Natural killer cell (primary cell): ENCODE data around the gene RNFT1. TPM values are rescaled to one million over a fixed set of nuclear protein-coding genes. Genes with fewer than 3 reads are reported as not detected.
"Not testable (repeated sequence)": the region's sequence is repeated elsewhere in the genome, so short reads cannot be mapped to it uniquely, and the experiment has no call there.

ENCODE experiments used
- ATAC-seq, 3 donors: fragments of 150-1000 bp in 2 of 3; fragments of 200-7000 bp in 1 of 3; cut with Tn5 transposase; 1 replicate in 1 of 3; 2 replicates in 2 of 3; pipeline ENCODE4 v1.10.0; 2021; ENCODE audit warnings: mild to moderate bottlenecking in 2 of 3, moderate library complexity in 2 of 3
- DNase-seq, 2 donors: peaks; one replicate each; pipeline versions ENCODE4 v3.0.0 to v3.0.0-alpha.2; 2013 to 2021; ENCODE audit warnings: mixed read lengths in 1 of 2
- H3K27ac ChIP-seq: one replicate; pipeline ENCODE4 v1.5.1; 2013; ENCODE audit warnings: mild to moderate bottlenecking, low read length
- H3K27me3 ChIP-seq: one replicate; pipeline ENCODE4 v1.6.1; 2013; ENCODE audit warnings: low read length; ENCODE audit not compliant: control insufficient read depth, insufficient read depth
- H3K36me3 ChIP-seq: one replicate; pipeline ENCODE4 v1.6.1; 2013; ENCODE audit warnings: low read length; ENCODE audit not compliant: control insufficient read depth, insufficient read depth
- H3K4me1 ChIP-seq: one replicate; pipeline ENCODE4 v1.6.1; 2013; ENCODE audit warnings: low read length; ENCODE audit not compliant: control insufficient read depth, insufficient read depth
- H3K4me3 ChIP-seq: one replicate; pipeline ENCODE4 v1.5.1; 2013; ENCODE audit warnings: low read length
- H3K9me3 ChIP-seq: one replicate; pipeline ENCODE4 v1.6.1; 2013; ENCODE audit warnings: low read length; ENCODE audit not compliant: control insufficient read depth, insufficient read depth
- H3K27ac Mint-ChIP-seq, 2 donors: one replicate each; pipeline ENCODE4 v1.8.0; 2022; ENCODE audit warnings: mild to moderate bottlenecking in 2 of 2, mixed read lengths in 2 of 2, moderate library complexity in 1 of 2
- H3K27me3 Mint-ChIP-seq, 2 donors: one replicate each; pipeline ENCODE4 v1.8.0; 2022; ENCODE audit warnings: low read depth in 2 of 2, mixed read lengths in 2 of 2
- H3K36me3 Mint-ChIP-seq: one replicate; pipeline ENCODE4 v1.8.0; 2022; ENCODE audit warnings: mixed read lengths
- H3K4me1 Mint-ChIP-seq, 2 donors: one replicate each; pipeline ENCODE4 v1.8.0; 2022; ENCODE audit warnings: mixed read lengths in 2 of 2
- H3K4me3 Mint-ChIP-seq: one replicate; pipeline ENCODE4 v1.8.0; 2022; ENCODE audit warnings: mild to moderate bottlenecking, moderate library complexity, mixed read lengths
- H3K9me3 Mint-ChIP-seq, 2 donors: one replicate each; pipeline ENCODE4 v1.8.0; 2022; ENCODE audit warnings: mixed read lengths in 2 of 2
- CTCF ChIP-seq: fragments of 200-600 bp; IDR thresholded peaks from one replicate; pipeline ENCODE4 v1.8.0; 2022; ENCODE audit warnings: antibody characterized with exemption
- WGBS: methylation state at CpG from one replicate; pipeline ENCODE4 v1.1.7; 2013; ENCODE audit warnings: missing lambda C conversion rate; ENCODE audit not compliant: insufficient coverage; 5-methylcytosine and 5-hydroxymethylcytosine counted together
- intact Hi-C: fragments of 100-400 bp; cut with micrococcal nuclease; formaldehyde crosslinking; loops from one replicate; pipeline ENCODE4 v1.14.2; 2022
- total RNA-seq, 4 donors: library from RNA; stranded (reverse); fragments of 120-200 nt in 1 of 4; gene quantifications; one replicate each; pipeline versions ENCODE4 v1.2.3 to v1.2.4, GENCODE V29; 2013 to 2022

Gene RNFT1
- total RNA-seq, 3 donors from 2014 or later (not counting 1 experiment from before 2014, with no cell fraction given) = 37.5 to 54.5 (median 39.3) TPM

- Mint-ChIP-seq H3K9me3 (no peaks in the 10 kb centered on the region), H3K4me1 (peaks cover 27 to 29% of the 10 kb centered on the region in 2 donors), H3K27ac (peak overlapping the region; percentile 94 to 98), H3K4me3 (peak overlapping the region; percentile 96), H3K36me3 (no peaks in the 10 kb centered on the region), H3K27me3 (no peaks in the 10 kb centered on the region)
- 0% methylated on average over 20 of the region's 21 CpGs for WGBS
- DNase-seq (peak; percentile 56 to 73), ATAC-seq (peak; percentile 64 to 74 (median 70))
- peaks cover 18% of the 10 kb centered on the region for H3K4me1 ChIP-seq
- intact Hi-C loops = loop anchor here (1.0 kb wide), 1 partner anchor 71 kb away; the partner anchor contains the start of gene RPS6KB1
- peaks cover 8% of the 10 kb centered on the region for H3K36me3 ChIP-seq
- H3K27ac ChIP-seq = peak overlapping the region; percentile 91
- no peaks in the 10 kb centered on the region for H3K27me3 ChIP-seq
- no peaks in the 10 kb centered on the region for H3K9me3 ChIP-seq
- H3K4me3 ChIP-seq = peak overlapping the region; percentile 84
- no peak for TF ChIP-seq CTCF
Observed at GRCh38 chr17:59963738-59964481, 630 bp downstream of the RNFT1 start.

GRCh38 chr17:59962739-59963318, 1.7 kb downstream of the RNFT1 start:
- H3K27ac Mint-ChIP-seq = peak overlapping the region in 1 of 2 donors; percentile 98
- H3K4me1 Mint-ChIP-seq = peaks cover 30 to 32% of the 10 kb centered on the region in 2 donors

GRCh38 chr17:59959574-59959973, 5.0 kb downstream of the RNFT1 start:
- Histone ChIP-seq H3K4me1 (peaks cover 11% of the 10 kb centered on the region), H3K36me3 (peaks cover 41% of the 10 kb centered on the region)
- H3K27me3 Mint-ChIP-seq, H3K27me3 ChIP-seq, H3K36me3 Mint-ChIP-seq, H3K9me3 ChIP-seq, H3K27ac ChIP-seq, intact Hi-C loops, DNase-seq, H3K4me3 Mint-ChIP-seq, H3K9me3 Mint-ChIP-seq, H3K4me3 ChIP-seq, ATAC-seq: not testable (repeated sequence)
- 98% methylated on average over 7 of the region's 8 CpGs for WGBS
- H3K27ac Mint-ChIP-seq = peak overlapping the region; percentile 4 to 23
- H3K4me1 Mint-ChIP-seq = peaks cover 25 to 26% of the 10 kb centered on the region in 2 donors

More at GRCh38 chr17:59962739-59963318, 1.7 kb downstream of the RNFT1 start:
- Mint-ChIP-seq H3K36me3 (no peaks in the 10 kb centered on the region), H3K4me3 (peak overlapping the region; percentile 96), H3K9me3 (no peaks in the 10 kb centered on the region), H3K27me3 (no peaks in the 10 kb centered on the region)
- no peak for TF ChIP-seq CTCF
- Histone ChIP-seq H3K27ac (no peak overlapping the region), H3K4me1 (peaks cover 18% of the 10 kb centered on the region), H3K9me3 (no peaks in the 10 kb centered on the region), H3K27me3 (no peaks in the 10 kb centered on the region), H3K4me3 (no peak overlapping the region), H3K36me3 (peaks cover 14% of the 10 kb centered on the region)
- DNase-seq = no peak
- no peak for ATAC-seq
- intact Hi-C loops = no loop called here
- WGBS = 95% methylated on average over 6 of the region's 6 CpGs

GRCh38 chr17:59954856-59955255, 9.7 kb downstream of the RNFT1 start:
- Mint-ChIP-seq H3K27me3 (no peaks in the 10 kb centered on the region), H3K9me3 (no peaks in the 10 kb centered on the region), H3K4me3 (no peak overlapping the region), H3K36me3 (peaks cover 9% of the 10 kb centered on the region), H3K27ac (no peak overlapping the region), H3K4me1 (peaks cover 13 to 20% of the 10 kb centered on the region in 2 donors)
- DNase-seq (no peak), ATAC-seq (no peak)
- Histone ChIP-seq H3K27ac (no peak overlapping the region), H3K4me3 (no peak overlapping the region), H3K36me3 (peaks cover 45% of the 10 kb centered on the region), H3K9me3 (no peaks in the 10 kb centered on the region), H3K27me3 (no peaks in the 10 kb centered on the region), H3K4me1 (no peaks in the 10 kb centered on the region)
- 83% methylated on average over 1 of the region's 3 CpGs for WGBS
- intact Hi-C loops = no loop called here
- TF ChIP-seq CTCF = no peak
